NCI-H2227 (cell line): ENCODE data around the gene SPRR1A.

Experiments
- DNase-seq: peaks from one replicate; lab custom pipeline; 2025; ENCODE audit not compliant: unreplicated experiment; lab: John Stamatoyannopoulos, UW

The SPRR1A gene, protein sequence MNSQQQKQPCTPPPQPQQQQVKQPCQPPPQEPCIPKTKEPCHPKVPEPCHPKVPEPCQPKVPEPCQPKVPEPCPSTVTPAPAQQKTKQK

DNA sequence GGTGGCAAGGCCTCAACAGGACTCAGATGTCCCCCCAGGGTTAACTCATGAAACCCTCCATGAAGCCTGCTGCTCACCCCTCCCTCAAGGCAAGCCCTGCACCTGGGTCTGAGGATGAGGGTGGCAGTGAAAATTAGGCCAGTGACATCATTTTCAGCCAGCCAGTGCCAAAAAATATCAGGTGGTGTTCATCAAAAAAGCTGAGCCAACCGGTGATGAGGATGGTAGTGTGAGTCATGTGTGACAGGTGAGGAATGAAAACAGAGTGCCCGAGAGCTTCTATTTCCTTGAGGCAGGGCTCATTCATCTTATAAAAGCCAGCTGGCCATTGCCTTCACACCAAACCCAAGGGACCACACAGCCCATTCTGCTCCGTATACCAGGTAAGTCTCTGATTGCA, at the start of gene SPRR1A:
Gene SPRR1A (plus strand): TSS at position 339 of the 400 bp plus-strand sequence. CDS start 1,150 bp downstream, outside the sequence.
- DNase-seq, result no peak

DNA sequence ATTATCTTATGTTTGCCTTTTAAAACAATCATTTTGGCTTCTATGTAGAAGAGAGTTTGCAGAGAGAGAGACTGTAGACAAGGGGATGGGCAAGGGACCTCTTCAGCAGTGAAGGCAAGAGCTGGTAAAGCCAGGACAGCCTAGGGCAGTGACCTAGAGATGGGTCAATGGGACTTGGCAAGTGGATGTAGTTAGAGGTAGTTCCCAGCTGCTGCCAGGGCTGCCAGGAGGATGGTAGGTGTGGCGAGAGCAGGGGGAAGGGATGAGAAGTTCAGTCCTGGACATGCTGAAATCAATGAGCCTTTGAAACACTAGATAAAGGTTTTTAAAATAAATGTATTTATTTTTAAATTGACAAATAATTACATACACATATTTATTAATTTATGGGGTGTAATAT, 43.3 kb upstream of the SPRR1A start:
- no peak for DNase-seq

DNA sequence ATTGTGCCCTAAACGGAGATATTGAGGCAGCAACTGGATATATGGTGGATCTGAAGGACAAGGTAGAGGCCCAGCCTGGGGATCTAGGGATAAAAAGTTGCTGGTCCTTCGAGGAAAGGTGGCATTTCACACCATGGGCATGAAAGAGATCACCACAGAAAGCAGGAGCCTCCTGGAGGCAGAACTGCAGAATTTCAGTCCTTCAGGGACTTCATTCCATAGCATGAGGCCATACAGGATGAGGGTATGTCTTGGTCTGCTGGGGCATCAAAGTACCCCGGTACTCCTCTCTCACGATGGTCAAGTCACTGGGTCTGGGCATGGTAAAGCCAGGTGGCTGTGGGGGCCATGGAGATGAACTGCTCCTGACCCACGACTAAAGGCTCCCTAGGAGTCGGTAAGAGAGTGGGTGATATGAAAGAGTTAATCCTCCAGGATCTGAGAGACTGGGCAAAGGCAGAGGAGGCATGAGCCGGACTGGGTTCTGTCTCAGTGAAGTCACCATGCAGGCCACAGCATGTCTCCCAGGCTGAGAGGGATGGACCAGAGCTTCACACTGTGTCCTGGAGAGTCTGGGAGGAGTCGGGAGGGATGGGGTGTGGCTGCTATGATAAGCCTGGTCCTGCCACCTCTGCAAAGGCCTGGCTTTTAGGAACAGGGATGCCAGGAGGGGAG, 42.7 kb upstream of the SPRR1A start:
- DNase-seq, result no peak

DNA sequence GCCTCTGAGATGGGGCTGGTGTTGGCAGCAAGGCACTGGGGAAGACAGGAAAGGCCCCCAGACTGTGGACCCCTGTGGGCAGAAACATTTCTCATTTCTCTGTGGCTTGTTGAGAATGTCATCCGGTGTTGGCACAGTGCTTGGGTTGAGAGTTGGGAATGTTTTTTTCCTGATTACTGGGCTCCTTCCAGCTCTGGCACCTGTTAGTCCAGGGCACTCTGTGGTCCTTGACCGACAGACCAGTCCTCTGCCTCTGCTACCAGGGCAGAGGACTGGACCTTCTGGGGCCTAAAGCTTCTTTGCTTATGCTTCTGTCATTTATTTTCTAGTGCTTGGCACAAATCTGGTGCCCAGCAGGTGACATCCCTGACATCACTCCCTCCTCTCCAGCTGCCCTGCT, 41.7 kb upstream of the SPRR1A start:
- DNase-seq, result no peak

DNA sequence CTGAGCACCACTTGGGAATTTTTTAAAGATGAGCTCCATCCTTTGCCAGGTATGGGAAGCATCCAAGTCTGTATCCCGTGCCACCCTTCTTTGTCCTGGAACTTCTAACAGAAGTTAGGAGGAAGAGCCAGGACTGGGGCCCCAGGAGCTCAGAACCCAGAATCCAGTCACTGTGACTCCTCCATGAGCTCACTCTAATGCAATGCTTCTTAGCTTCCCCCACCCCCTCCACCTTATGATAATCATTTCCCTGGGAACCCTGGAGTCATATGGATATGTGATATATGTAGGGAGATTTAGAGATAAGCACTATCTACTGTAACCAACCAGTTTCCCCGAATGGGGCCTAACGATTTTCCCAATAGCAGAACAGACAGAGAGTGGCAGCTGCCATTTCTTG, 37.6 kb upstream of the SPRR1A start:
- DNase-seq, result no peak

DNA sequence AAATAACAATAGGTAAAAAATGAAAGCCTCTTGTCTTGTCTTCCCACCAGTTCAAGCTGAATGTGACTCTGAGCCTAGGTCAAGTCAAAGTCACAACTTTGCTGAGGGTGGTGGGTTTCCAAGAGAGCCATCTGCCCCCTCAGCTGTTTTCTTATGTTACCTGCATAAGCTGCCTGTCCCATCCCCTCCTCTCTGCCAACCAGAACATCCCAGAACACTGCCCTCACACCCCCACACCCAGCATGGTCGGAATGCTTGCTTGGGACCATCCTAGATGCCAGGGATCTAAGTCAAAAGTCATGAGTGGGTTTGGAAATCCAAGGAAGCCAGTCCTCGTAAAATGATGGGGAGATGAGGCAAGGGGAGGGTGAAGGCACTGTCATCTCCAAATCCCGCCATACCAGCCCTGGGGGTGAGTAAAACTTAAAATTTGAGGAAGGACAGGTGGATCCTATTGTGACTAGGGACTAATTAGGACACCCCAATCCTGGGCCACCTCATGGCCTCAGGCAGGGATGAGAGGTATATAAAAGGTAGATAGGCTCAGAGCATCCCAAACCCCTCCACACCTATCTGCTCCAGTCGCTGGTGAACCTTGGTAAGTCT, 37.1 kb upstream of the SPRR1A start, which contains the start of gene SPRR5:
Gene SPRR5 (plus strand): TSS at position 556 of the 606 bp plus-strand sequence. CDS start 1,349 bp downstream, outside the sequence.
- DNase-seq, result no peak

DNA sequence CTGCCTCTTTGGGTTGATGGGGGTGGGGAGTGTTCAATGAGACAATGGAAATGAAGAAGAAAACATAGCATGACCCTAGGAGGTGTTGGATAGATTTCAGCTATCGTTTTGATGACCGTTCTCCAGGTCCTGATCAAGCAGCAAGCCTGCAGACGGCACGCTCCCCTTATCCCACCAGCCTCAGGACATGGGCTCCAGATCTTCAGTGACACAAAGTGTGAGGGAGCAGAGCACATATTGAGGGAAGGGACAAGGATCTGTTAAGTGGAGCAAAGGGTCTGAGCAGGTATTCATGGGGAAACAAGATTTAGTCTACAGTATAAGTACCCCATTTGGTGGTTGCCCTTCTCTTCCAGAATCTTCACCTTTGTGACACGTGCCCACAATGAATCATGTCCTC, 32.2 kb upstream of the SPRR1A start:
- DNase-seq, result no peak

DNA sequence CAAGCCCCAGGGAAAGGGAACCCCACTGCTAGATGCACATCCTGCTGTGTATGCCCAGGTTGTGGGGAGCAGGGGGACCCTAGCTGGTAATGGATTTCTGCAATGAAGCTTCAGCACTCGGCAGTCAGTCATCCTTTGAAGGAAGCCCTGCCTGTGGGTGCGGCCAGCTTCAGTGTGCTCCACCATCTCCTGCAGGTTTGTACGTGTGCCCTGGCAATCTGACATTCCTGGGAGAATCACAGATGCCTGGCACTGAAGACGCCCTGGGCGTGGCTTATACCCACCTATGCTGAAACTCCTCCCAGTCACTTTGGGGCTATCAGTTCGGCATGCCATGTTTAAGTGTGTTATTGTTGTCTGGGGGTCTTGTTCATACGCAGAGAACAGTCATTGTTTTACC, 30.1 kb upstream of the SPRR1A start:
- DNase-seq, result no peak

DNA sequence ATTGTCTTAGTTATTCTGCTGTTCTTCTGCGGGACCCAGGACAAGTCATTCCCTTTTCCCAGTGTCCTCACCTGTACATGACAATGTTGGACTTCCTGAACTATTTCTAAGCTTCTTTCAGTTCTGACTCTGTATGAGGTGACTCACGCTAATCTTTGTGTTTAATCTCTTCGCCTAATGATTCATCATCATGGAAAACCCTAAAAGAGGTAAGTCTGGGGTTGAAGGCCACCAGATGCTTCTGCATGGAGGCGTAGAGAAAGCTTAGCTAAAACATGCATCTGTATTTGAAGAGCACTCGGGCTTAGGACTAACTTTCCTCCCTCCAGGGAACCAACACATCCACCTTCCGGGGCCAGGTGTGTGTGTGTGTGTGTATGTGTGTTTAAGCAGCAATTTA, 29.4 kb upstream of the SPRR1A start:
- no peak for DNase-seq

DNA sequence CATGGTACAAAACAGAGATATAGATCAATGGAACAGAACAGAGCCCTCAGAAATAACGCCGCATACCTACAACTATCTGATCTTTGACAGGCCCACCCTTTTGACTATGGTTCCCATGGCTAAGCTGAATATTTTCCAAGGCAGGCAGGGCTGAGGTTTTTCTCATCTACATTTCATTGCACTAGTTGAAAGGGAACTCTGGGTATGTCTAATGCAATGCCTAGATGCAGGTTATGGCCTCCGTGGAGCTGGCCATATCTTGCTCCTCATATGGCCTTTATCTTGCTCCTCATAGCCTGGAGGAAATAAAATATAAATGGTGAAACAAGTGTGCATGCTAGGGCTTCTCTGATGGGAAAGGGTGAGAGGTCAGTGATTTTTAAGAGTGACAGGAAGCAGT, 26.3 kb upstream of the SPRR1A start:
- no peak for DNase-seq

DNA sequence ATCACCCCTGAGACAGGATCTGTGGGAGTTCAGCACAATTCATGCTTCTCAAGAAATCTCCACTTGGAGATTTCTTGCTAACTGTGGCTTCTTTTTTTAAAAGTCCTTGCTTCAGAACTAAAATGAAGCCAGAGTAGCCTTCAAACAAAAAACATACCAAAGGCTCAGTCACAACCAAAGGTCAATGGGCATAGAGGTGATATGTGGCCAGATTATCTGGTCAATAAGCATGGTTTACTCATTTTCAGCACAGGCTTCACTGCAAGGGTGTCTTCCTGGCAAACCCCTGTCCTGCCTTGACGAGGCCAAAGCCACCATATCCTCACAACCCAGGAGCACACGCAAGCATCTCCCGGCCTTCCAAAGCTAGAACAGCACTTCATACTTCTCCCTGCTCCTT, 24.6 kb upstream of the SPRR1A start:
- no peak for DNase-seq

DNA sequence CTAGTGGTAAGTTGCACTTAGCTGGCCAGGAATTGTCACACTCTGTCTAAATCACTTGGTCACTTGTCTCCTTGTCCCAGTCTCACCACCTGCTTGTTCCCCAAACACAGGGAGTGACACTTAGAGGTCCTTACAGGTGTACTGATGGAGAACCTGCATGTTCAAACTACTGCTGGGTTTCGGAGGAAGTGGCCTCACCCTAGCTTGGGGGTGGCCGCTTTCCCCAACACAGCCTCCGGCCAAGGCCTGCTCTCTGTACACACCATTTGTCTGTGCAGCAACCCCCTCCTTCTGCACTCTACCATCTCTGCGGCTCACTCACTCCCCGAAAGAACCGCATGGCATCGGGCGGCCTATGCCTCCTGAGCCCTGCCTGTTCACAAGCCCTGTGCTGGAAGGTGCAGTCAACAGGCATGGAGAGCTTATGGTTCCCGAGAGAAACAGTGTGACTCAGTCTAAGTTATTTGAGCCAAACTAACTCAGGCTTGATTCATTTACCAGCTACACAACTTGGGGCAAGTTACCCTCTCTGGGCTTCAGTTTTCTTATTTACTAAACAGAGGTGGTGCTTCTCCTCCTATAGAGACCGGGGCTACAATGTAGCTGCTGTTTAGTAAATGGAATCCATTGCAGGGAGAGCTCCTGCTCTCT, 24.0 kb upstream of the SPRR1A start:
- no peak for DNase-seq

DNA sequence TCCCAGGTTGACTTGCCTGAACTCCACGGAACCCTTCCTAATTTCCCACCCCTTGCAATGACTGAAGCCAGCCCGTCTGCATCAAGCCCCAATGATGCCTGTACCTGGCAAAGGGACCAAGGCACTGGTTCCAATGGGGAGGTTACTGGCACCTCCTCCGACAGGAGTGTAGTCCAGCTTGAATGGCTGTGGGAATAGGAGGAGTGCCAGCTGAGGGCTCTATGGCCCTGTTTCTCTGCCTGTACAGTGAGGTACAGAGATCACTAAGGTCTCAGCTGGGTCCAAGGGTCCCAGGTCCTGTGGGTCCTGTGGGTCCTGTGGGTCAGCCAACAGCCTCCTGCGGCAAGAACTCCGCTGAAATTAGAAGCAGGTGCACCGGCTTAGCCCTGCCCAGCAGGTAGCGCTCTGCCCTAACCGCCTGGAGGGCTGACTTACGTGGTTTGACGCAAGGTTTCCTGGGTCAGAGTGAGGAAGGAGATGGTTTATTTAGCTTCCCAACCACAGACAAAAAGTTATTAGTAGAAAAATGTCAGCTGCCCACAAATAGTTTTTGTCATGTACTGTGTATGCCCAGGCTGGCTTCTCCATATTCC, 23.3 kb upstream of the SPRR1A start:
- no peak for DNase-seq

DNA sequence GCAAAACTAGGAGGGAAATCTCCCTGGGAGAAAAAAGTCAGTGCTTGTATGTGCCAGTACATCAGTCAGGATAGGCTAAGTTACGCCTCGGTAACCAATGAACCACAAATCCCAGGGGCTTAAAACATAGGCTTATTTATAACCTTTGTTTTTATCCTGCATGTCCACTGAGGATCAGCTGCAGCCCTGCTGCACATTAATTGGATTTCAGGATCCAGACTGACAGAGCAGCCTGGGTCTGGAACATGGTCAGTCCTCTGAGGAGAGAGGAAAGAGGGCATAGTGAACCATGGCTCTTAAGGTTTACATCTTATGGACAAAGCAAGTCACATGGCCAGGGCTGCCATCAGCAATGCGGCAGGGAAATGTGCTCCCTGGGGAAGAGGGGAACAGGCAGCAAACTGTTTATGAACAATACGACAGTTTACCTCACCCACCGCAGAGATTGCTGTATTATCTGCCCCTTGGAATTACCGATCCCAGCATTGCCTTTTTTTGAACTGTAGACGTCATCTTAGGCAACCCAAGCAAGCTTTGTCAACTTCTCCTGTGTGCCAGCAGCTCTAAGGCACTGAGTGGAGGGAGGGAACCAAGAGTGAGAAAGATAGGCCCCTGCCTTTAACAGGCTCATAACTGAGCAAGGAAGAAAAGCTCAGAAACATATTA, 22.5 kb upstream of the SPRR1A start:
- DNase-seq, result no peak

DNA sequence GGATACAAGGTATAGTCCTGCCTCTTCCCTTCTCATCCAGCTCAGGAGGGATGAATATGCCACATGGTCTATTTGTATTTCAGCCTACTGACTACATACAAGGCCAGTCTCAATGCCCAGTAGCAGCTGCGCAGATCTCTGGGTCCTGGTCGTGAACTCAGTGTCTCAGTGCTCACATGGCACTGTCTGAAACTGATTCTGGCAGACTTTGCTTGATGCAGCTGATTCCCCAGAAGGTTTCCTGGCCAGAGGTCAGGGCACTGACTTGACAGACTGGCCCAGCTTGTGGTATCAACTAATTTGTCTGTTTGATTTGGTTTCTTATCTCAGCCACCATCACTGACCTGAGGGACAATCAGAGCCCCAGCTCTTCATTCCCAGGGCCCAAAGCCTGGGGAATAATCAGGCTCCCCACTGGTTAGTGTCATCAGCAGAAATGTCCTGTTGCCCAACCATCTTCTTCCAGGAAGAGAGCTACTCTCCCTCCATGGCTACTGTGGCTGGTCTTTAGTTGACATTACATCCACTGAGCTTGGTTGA, 20.9 kb upstream of the SPRR1A start:
- DNase-seq, result no peak

DNA sequence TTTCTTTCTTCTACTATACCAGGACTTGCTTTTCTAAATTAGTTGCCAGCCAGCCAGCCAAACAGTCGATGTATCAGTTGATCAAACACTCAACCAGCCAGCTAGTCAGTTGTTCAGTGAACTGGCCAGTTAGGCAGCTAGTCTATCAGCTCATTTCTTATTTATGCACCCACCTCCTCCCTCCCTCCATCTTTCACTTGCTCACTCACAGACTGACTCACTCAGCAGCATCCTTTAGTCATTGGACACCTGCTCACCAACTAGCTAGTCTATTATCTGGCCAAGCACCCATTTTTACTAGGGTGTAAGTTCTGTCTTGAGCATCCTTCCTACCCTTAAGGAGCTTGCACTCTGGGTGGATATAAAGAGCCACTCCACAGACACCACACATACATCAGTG, 19.3 kb upstream of the SPRR1A start:
- DNase-seq, result no peak

DNA sequence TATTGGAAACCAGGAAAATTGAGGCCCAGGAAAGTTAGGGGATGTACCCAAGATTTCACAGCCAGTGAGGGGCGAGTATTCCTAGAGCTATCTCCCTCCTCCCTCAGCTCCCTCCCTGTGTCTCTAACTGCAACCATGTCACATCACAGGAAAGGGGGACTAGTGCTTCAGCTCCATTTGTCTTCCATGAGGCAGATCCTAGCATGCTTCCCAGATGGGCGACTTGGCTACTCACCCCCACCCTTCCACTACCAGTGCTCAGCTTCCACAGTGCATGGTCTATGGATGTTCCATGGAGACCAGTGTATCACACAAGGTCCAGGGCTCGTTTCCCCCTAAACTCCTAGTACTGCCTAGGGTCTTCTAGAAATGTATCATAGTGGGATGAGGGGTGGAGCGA, 18.0 kb upstream of the SPRR1A start:
- no peak for DNase-seq

DNA sequence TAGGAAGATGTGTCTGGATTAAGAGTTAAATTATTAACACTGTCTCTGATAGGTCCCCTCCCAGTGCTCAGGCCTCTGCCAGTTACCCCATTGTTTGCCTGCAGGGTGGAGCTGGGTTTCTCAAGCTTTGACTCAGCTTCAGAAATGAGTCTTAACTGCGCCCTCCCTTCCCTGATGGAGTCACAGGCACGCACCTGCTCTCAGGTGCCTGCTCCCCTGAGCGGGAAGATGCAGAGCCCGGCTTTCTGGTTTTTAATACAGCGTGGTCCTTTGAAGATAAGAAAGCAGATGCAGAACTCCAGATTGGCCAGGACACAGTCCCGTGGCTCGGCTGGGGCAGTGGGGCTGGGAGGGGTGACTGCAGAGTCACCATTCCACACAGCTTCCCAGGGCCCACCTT, 16.7 kb upstream of the SPRR1A start:
- no peak for DNase-seq

DNA sequence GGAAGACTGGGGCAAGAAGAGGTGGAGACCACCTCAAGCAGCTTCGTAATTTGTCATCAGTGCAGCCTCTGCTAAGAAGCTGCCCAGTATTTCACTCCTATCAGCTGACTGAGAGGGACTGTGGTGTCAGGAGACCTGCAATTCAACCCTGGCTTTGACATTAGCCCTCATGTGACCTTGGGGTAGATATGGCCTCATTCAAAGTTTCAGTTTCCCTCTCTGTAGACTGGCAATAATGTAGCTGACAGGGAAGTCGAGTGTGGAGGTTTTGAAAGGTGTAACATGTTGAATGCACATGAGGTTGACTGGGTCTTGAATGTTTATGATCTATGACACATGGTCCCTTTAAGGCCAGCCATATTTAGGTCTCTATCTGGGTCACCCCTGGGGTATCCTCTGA, 15.6 kb upstream of the SPRR1A start:
- no peak for DNase-seq

DNA sequence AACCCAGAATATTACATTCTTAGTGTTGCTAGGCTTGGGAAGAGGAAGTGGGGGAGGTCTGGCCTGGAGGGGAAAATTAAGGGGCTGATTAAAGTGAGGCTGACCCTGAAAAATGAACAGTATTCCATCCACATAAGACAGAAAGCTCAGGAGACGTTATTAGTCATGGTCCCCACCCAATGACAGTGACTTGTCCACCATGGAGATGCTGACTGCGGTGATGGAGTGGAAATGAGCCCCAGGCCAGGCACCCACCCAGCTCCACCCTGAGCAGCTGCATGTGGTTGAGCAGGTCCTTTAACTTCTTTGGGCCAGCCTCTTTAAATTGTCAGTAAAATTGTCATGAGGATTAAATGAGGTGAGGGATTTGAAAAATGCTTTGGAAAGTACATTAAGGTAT, 14.8 kb upstream of the SPRR1A start:
- no peak for DNase-seq

DNA sequence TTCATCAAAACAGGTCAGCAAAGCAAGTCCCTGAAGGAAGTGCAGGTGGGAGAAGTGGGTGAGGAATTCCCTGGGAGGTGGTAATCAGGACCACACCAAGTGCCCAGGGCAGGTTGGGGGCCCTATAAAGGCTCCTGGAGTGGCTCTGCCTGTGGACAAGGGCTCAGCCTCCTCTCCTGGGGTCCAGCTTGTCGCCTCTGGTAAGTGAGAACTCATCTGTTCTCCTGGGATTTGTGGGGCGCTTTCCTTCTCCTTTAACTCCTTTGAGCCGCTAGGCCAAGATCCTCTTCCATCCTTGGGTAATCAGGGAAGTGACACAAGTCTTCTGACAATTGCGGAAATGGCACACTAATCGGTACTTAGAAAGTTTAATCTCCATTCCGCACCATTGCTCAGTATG, 13.4 kb upstream of the SPRR1A start, which contains the start of gene SPRR4:
Gene SPRR4 (plus strand): TSS at position 154 of the 400 bp plus-strand sequence. CDS start 1,243 bp downstream, outside the sequence.
- no peak for DNase-seq
